NCI-H774 (cell line): ENCODE results near the gene YWHAG.
A peak's percentile ranks its signal among the peaks of the same experiment; 100 is the strongest.
"Not testable (repeated sequence)": the region's sequence is repeated elsewhere in the genome, so short reads cannot be mapped to it uniquely, and the experiment has no call there.

ENCODE experiments used
- DNase-seq: peaks from one replicate; lab custom pipeline; 2025; lab: John Stamatoyannopoulos, UW

Gene YWHAG

DNA sequence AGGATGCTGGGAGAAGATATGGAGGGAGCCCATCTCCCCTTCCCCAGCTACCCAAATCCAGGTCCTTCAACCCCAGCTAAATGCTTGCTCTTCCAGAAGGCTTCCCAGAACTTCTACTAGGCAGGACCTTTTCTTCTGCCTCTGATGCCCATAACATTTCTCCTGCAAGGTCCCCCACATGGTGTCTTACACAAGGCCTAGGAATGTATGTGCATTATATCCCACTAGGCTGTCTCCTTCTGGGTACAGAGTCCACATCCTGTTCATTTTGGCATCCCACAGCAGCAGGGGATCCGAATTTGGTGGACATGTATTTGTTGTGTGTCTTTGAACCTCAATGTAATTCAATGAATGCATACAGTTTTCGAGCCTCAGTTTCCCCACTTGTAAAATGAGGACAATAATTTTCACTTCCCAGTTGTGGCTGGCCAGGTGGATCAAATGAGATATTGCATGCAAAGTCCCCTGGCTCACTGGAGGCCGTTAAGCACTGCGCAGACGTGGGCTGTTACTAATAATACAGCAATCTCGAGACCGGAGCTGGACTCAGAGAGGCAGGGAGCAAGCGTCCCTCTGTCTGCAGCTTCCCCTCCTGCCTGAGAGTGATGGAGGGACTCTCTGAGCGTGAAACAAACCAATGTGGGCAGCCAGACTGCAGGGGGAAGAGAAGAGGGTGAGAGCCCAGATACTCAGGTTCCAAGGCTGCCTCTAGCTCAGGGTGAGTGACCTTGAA is 18.6 kb upstream of the YWHAG start:
- DNase-seq: no peak

GRCh38 chr7:76375251-76375650 is 16.5 kb upstream of the YWHAG start:
- DNase-seq: no peak

DNA sequence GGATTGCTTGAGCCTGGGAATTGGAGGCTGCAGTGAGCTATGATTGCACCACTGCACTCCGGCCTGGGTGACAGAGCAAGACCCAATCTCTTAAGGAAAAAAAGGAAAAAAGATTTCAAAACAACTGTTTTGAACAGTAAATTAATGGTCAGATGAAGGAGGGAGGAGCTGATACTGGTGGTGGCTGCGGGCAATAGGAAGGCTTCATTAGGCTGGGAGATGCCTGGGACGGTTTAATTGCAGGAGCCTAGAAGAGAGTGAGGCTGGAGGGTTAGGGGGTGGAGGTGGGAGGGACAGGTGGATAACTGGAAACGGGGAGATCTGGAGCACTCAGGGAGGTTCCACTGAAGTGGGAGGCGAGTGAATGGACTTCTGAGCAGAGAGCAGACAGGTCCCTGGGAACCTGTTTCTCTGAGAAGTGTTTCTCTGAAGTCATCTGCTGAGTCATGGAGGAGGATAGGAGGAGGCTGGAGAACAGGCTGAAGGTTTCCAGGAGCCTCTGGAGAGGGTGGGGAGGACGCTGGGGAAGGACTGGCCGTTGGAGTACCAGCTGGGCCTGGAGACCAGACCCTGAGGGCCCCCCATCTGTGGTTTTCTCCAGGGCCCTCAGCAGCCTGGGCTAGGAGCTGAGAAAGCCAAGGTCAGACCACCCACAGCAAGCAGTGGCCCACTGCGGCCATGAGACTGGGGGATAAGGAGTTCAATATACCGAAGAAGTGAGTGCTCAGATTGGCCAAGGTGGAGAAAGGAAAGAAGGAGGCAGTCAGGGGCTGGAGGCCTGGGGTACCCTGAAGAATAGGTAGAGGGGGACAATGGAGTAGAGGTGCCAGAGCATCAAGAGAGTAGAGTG is 14.4 kb upstream of the YWHAG start:
- no peak for DNase-seq

DNA sequence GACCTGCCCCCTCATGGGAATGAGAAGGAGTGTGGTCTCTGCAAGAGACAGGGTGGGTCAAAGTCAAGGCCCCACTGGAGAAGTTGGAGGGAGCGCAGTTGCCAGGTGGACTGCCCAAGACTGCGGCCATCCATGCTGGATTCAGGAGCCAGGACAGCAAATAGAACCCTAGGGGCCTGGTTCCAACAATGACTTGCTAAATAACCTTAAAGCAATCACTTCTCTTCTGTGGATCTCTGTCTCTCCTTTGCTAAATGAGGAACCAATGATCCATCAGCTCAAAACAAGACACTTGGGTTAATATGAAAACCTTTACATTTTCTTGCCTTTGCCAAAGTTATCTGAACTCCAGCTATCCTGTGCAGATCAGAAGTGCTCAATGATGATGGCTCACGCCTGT is 12.6 kb upstream of the YWHAG start:
- DNase-seq: no peak

DNA sequence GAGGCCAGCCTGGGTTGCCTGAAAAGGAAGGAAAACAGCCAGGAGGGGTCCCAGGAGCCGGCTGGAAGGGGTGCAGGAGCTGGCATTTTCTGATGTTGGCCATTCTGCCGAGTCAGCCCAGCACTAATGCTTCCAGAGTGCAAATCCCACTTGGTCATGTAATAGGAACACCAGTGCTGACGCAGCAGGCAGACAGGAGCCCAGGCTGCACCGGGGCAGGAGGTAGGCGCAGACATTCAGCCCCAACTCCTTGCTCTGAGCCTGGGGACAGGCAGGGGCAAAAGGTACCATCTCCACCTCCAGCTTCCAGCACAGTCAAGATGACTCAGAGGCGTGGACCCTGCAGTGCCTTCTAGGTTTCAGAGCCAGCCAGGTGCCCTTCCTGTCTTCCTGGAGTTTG is 10.2 kb upstream of the YWHAG start:
- DNase-seq: no peak

DNA sequence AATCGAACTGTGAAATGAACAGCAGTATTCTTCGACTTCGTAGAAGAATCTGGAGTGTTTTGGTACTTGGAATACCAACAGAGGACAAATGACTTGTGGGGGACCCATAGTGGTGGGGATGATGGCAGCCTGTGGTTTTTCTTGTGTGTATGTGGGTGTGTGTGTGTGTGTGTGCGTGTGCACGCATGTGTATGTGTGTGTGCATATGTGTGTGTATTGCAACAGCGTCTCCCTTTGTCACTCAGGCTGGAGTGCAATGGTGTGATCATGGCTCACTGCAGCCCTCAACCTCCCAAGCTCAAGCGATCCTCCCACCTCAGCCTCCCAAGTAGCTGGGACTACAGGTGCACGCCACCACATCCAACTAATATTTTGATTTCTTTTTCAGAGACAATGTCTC is 9.4 kb upstream of the YWHAG start:
- no peak for DNase-seq

DNA sequence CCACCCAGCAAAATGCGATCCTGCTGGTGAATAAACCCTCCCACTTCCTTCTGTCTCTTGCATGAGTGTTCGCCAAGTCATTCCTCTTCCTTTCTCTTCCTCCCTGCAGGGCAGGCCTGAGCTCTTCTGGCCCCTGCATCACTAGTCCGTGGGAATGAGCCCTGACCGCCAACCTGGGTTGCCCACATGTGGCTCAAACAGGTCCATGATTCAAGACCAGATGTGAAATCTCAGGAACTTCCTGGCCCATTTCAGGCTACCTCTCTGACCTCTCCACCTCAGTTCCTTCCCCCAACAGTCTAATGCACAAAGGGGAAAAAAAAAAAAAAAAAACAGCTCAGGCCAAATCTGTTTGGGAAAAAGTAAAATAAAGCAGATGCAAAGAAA is 5.4 kb upstream of the YWHAG start:
- DNase-seq: no peak

- DNase-seq: not testable (repeated sequence)
These were observed 5.0 kb upstream of the YWHAG start for GRCh38 chr7:76363754-76364153.

- DNase-seq: no peak
These were observed 1.3 kb upstream of the YWHAG start for GRCh38 chr7:76359978-76360638.

- peak; percentile 96 for DNase-seq
These were observed 553 bp upstream of the YWHAG start for GRCh38 chr7:76359111-76359977.

DNA sequence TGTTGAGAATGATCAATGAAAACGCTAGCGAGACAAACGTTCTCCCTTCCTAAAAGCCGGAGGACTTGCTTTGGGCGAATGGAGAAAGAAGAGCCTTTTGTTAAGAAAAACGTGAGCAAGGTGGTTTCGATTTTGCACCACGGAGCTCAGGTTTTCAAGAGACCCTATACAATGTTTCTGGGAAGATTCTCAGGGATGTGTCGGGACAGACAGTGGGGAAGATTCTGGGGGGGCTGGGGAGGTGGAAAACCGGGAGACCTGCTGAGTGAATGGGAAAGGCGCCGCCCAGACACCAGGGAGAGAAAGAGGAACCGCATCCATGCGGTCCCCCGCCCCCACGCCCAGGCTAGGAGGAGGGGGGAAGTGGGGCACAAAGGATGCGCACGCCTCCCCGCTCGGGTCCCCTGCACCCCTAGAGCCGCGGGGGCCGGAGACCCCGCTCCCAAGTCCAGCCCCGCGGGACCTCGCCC is 745 bp downstream of the YWHAG start:
- DNase-seq: no peak

DNA sequence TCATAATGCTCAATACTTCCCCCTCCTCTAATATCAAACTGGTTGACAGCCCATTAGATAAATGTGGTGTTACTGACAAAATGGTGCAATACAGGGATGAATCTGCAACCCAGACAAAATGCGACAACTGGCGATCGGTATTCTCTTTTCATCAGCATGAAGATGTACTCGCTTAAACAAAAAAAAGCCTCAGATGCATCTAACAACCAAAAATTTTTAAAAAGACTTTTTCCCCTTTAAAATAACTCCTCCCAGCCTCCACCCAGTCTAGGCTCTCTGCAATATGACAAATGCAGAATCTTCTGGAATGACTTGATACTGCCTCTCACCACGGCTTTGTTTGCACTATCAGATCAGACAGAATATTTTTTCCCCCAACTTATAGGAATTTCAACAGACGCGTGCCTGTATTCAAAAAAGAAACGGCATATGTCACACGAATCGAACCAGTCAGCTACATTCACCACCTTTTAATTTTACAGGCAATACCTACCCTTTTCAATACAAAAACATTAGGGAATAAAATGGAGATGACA is 1.2 kb downstream of the YWHAG start:
- DNase-seq: no peak

GRCh38 chr7:76356823-76357222 is 2.0 kb downstream of the YWHAG start:
- peak; percentile 42 for DNase-seq

DNA sequence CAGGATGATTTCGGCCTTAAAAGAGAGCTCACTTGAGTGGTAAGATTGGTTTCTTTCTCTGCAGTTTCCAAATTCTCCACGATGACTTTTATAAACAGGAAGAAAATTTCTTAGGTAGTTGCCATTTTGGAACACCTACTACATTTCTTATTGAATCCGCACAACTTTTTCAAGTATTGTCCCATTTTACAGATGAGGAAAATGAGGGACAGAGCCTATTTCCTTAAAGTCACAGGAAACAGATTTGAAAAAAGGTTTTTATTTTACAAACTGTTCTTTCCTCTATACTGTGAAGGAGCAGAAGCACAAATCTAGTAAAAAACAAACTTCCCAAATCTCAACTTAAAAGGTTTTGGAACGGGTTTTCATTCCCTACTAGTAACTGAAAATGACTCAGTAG is 2.7 kb downstream of the YWHAG start:
- DNase-seq: no peak

DNA sequence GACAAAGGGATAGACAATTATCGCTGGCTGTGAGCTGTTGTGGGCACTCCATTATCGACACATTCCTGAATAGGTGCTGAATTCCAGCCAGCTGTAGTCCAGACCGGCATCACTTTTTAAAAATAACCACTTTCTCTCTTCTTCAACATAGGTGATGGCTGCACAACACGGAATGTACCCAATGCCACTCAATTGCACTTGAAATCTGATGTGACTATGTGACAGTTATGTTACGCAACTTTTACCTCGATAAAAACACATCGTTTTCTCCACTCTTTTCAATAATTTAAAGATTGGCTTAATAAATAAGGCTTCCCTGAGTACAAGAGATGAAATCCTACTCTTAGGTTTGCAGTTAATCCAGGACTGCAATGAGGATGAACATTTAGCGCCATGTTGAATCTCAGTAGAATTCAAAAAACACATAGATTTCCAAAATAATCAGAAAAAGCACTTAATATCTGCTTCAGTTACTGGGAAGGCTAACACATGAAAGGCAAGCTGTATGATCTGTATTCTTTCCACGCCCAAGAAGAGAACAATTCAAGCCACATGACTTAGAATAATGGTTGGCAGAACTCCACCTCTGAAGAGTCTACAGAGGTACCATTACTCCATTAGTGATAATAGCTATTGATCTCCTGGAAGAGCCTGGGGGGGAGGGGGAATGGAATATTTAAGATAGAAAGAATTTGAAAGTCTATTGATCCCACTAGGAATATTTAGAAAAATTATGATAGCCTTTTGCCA is 3.6 kb downstream of the YWHAG start:
- no peak for DNase-seq

DNA sequence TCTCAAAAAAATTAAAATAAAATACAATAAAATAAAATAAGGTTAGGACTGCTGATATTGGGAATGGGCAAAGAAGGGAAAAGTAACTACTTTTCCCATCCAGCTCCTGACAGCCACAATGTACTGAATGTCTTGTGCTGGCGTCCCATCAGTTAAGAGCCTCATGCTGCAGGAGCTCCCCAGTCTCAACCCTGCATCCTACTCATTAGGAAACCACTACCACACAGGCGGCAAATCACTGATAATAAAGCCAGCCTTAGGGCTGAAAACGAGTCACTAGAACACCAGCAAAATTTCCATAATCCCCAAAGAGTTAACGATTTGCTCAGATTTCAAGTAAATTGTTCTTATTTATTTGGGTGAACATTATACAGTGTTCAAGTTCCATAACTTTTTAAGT is 4.3 kb downstream of the YWHAG start:
- no peak for DNase-seq

DNA sequence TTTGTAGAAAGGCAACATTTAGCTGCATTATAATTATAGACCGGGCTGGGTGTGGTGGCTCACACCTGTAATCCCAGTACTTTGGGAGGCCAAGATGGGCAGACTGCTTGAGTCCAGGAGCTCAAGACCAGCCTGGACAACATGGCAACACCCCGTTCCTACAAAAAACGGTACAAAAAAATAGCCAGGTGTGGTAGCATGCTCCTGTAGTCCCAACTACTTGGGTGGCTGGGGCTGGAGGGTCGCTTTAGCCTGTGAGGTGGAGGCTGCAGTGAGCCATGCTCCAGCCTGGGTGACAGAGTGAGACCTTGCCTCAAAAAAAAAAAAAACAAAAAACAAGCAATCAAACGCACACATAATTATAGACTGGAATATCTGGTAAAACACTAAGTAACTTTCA is 5.0 kb downstream of the YWHAG start:
- DNase-seq: no peak

DNA sequence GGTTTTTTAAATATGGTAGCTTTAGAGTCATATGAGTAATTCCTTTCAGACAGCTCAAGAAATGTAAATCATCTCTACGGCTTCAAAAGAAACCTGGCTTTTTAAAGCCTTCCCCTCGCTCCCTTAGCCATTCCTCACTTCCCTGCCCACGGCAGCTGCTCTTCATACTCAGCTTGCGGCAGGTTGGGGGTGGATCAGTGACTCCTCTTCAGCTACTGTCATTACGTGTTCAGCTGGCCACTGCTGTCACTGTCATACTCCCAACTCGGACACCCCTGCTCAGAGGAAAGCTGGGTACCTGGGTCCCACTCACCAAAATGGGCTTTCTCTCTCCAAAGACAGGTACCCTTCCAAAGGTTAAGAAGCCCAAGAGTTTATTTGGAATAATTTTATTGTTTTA is 6.6 kb downstream of the YWHAG start:
- DNase-seq: no peak

GRCh38 chr7:76351372-76351771 is 7.4 kb downstream of the YWHAG start:
- no peak for DNase-seq

DNA sequence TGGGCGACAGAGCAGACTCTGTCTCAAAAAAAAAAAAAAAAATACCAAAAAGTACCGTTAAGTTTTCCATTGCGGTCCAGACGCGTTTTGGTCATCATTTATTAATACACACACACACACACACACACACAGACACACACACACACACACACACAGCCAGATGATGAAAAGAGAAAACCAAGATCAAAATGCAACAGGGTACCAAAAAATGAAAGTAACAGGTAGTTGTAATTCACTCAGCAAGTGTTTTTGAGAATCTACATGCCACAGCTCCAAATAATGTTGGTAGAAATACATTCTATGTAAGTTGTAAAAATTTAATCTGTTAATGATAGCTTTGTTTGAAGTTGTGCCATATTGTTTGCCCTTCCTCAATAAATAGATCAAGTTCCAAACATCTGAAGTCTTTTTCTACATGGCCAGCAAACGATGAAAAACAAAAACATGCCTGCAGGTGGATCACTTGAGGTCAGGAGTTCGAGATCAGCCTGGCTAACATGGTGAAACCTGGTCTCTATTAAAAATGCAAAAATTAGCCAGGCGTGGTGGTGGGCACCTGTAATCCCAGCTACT is 9.4 kb downstream of the YWHAG start:
- no peak for DNase-seq

GRCh38 chr7:76347710-76348109 is 11.1 kb downstream of the YWHAG start:
- no peak for DNase-seq
